HG02981 (cell line): ENCODE measurements around the gene SEZ6L.

Experiments
- ATAC-seq: cut with Tn5 transposase; IDR thresholded peaks from one replicate; pipeline ENCODE4 v1.9.1; 2021; ENCODE audit warnings: mild to moderate bottlenecking, moderate library complexity; ENCODE audit not compliant: unreplicated experiment

SEZ6L gene

GRCh38 chr22:26292667-26292995 lies 123.4 kb downstream of the SEZ6L start:
- no peak for ATAC-seq

- ATAC-seq = no peak
Observed at GRCh38 chr22:26295563-26296126, 126.4 kb downstream of the SEZ6L start.

- ATAC-seq = no peak
Observed at GRCh38 chr22:26298605-26299310, 129.5 kb downstream of the SEZ6L start.

- no peak for ATAC-seq
Observed at GRCh38 chr22:26302726-26303125, 133.5 kb downstream of the SEZ6L start.

GRCh38 chr22:26303475-26303874 lies 134.2 kb downstream of the SEZ6L start:
- no peak for ATAC-seq

GRCh38 chr22:26304730-26305129 lies 135.5 kb downstream of the SEZ6L start:
- ATAC-seq = no peak

GRCh38 chr22:26308467-26308866 lies 139.2 kb downstream of the SEZ6L start:
- ATAC-seq = no peak

- no peak for ATAC-seq
Observed at GRCh38 chr22:26310616-26311015, 141.4 kb downstream of the SEZ6L start.

GRCh38 chr22:26313291-26313690 lies 144.0 kb downstream of the SEZ6L start:
- ATAC-seq = no peak

- ATAC-seq = no peak
Observed at GRCh38 chr22:26314171-26314570, 144.9 kb downstream of the SEZ6L start.

- ATAC-seq = no peak
Observed at GRCh38 chr22:26314656-26315055, 145.4 kb downstream of the SEZ6L start.

GRCh38 chr22:26316732-26317285 lies 147.5 kb downstream of the SEZ6L start:
- no peak for ATAC-seq

GRCh38 chr22:26318975-26319374 lies 149.7 kb downstream of the SEZ6L start:
- ATAC-seq = no peak

- ATAC-seq = no peak
Observed at GRCh38 chr22:26320447-26320846, 151.2 kb downstream of the SEZ6L start.

GRCh38 chr22:26321469-26321913 lies 152.2 kb downstream of the SEZ6L start:
- ATAC-seq = no peak

GRCh38 chr22:26322179-26322905 lies 153.1 kb downstream of the SEZ6L start:
- no peak for ATAC-seq

GRCh38 chr22:26323013-26323412 lies 153.8 kb downstream of the SEZ6L start:
- ATAC-seq = no peak

- ATAC-seq = no peak
Observed at GRCh38 chr22:26324150-26324549, 154.9 kb downstream of the SEZ6L start.

- ATAC-seq = no peak
Observed at GRCh38 chr22:26325641-26326040, 156.4 kb downstream of the SEZ6L start.

GRCh38 chr22:26326803-26327202 lies 157.5 kb downstream of the SEZ6L start:
- ATAC-seq = no peak

GRCh38 chr22:26327306-26327705 lies 158.0 kb downstream of the SEZ6L start:
- ATAC-seq = no peak

GRCh38 chr22:26328221-26328620 lies 159.0 kb downstream of the SEZ6L start:
- ATAC-seq = no peak
